Measurements from ENCODE around the gene CYP8B1.

Gene CYP8B1

GRCh38 chr3:42868841-42869240 lies 6.8 kb downstream of the CYP8B1 start:
- no peak for DNase-seq (ENCODE audit: low spot score)
- TF ChIP-seq CTCF (conservative IDR thresholded peaks at IDR 0.05; ENCODE audit: low read depth) = no peak
- H3K27ac ChIP-seq = no peak overlapping the region
- POLR2A ChIA-PET (ENCODE audit: low non-redundant PET) = no interaction called here
- CTCF ChIA-PET = interaction anchor here (0.5 kb wide), 1 partner anchor 39 kb away, joined by 5 read pairs; no protein-coding TSS in a partner anchor

DNA sequence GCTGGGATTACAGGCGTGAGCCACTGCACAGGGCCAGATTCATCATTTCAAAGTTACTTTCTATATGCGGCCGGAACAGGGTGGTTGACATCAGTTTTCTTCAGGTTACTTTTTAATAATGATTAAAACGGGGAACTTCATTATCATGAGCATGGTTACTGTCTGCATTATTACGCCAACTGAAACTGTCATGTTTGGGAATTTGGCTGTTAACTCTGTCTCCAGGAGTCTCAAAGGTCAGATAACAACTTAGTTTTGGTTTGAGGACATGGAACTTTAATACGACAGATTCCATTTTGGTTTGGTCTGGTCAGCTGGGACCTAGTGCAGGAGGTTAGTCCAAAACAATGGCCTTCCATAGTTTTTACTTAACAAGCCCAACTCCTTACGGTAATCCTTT lies 8.5 kb downstream of the CYP8B1 start:
- no peak for DNase-seq (ENCODE audit: low spot score)
- ChIA-PET POLR2A (ENCODE audit: low non-redundant PET) (no interaction called here), CTCF (interaction anchor here (0.6 kb wide), 1 partner anchor 37 kb away, joined by 3 read pairs; no protein-coding TSS in a partner anchor)
- TF ChIP-seq CTCF (conservative IDR thresholded peaks at IDR 0.05; ENCODE audit: low read depth) = no peak
- H3K27ac ChIP-seq = no peak overlapping the region

- POLR2A ChIA-PET (ENCODE audit: low non-redundant PET) = no interaction called here
- DNase-seq (ENCODE audit: low spot score) = no peak
- H3K27ac ChIP-seq = no peak overlapping the region
- CTCF ChIA-PET = interaction anchor here (0.6 kb wide), 1 partner anchor 375 kb away, joined by 3 read pairs; no protein-coding TSS in a partner anchor
- no peak for TF ChIP-seq CTCF (conservative IDR thresholded peaks at IDR 0.05; ENCODE audit: low read depth)
These were observed 10.4 kb downstream of the CYP8B1 start for GRCh38 chr3:42865256-42865655.

DNA sequence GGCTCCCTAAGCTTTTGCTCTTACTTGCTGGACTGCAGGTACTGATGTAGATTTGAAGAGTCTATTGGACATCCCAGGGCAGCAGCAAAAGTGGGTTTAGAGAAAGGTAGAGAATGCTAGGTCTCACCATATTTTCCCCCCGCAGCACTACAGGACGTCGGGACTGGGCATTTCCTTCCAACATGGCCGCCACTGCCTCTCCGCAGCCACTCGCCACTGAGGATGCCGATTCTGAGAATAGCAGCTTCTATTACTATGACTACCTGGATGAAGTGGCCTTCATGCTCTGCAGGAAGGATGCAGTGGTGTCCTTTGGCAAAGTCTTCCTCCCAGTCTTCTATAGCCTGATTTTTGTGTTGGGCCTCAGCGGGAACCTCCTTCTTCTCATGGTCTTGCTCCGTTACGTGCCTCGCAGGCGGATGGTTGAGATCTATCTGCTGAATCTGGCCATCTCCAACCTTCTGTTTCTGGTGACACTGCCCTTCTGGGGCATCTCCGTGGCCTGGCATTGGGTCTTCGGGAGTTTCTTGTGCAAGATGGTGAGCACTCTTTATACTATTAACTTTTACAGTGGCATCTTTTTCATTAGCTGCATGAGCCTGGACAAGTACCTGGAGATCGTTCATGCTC lies 11.2 kb downstream of the CYP8B1 start:
- ChIA-PET POLR2A (ENCODE audit: low non-redundant PET) (no interaction called here), CTCF (interaction anchor here (0.5 to 0.6 kb wide), 2 partner anchors 374 to 894 kb away, joined by 3 read pairs; no protein-coding TSS in a partner anchor)
- no peak for TF ChIP-seq CTCF (conservative IDR thresholded peaks at IDR 0.05; ENCODE audit: low read depth)

DNA sequence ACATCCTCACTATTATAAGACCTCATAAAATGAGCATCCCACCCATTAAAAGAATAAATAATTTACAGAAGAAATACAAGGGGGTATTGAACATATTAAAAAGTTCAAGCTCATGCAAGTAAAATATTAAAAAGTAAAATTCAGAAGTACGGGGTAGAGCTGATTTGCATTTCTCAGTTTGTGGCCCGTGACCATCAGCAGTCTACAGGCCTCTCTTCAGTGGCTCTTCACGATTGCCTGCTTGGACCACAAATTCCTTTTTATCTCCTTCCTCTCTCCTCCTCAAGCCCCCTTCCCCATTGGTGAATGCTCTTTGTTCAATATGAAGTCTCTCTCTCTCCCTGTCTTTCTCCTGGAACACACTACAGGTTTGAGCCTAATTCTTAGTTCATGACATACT lies 19.1 kb downstream of the CYP8B1 start:
- no peak for TF ChIP-seq CTCF (conservative IDR thresholded peaks at IDR 0.05; ENCODE audit: low read depth)
- H3K27ac ChIP-seq = no peak overlapping the region
- ChIA-PET POLR2A (ENCODE audit: low non-redundant PET) (no interaction called here), CTCF (interaction anchor here (0.6 kb wide), 1 partner anchor 280 kb away, joined by 3 read pairs; no protein-coding TSS in a partner anchor)
- no peak for DNase-seq (ENCODE audit: low spot score)

More for the DNA sequence above, 11.2 kb downstream of the CYP8B1 start:
- DNase-seq (ENCODE audit: low spot score) = no peak
- H3K27ac ChIP-seq = no peak overlapping the region

DNA sequence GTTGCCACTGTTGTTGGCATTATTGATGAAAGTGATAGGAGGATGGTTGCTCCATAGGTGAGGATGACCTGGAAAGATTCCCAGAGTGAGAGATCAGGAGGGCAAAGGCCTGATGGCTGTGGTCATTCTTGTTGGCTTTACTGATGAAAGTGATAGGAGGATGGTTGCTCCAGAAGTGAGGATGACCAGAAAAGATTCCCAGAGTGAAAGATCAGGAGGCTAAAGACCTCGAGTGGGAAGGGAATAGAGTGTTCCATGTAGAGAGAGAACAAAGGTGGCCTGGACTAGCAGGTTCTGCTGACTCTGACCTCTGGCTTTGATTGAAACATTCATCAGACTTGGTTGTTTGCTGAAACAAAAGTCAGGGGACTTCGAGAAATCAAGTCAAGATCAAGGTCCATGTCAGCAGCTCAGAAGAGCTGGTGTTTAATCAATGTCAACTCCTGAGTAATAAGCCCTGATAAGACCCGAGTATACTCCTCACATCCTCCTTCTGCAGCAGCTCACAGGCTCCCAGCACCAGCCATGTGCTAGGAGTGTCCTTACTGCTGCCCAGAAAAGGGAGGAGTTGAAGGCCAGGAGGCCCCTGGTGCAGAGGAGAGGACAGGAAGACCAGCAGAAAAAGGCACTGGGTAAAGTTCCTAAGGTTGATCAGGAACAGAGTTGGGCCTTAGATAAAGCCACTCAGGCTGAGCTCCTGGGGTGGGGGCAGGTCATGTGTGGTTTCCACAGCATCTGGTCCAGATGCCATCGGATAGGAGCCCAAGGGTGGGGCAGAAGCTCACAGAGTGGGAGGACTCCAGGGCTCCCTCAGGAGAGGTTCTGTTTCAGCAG lies 19.9 kb downstream of the CYP8B1 start:
- ChIA-PET CTCF (interaction anchor here (0.6 kb wide), 1 partner anchor 281 kb away, joined by 3 read pairs; no protein-coding TSS in a partner anchor), POLR2A (ENCODE audit: low non-redundant PET) (no interaction called here)
- H3K27ac ChIP-seq = no peak overlapping the region
- no peak for TF ChIP-seq CTCF (conservative IDR thresholded peaks at IDR 0.05; ENCODE audit: low read depth)
- DNase-seq (ENCODE audit: low spot score) = no peak
